ENCODE results near the gene PRSS36.

DNA sequence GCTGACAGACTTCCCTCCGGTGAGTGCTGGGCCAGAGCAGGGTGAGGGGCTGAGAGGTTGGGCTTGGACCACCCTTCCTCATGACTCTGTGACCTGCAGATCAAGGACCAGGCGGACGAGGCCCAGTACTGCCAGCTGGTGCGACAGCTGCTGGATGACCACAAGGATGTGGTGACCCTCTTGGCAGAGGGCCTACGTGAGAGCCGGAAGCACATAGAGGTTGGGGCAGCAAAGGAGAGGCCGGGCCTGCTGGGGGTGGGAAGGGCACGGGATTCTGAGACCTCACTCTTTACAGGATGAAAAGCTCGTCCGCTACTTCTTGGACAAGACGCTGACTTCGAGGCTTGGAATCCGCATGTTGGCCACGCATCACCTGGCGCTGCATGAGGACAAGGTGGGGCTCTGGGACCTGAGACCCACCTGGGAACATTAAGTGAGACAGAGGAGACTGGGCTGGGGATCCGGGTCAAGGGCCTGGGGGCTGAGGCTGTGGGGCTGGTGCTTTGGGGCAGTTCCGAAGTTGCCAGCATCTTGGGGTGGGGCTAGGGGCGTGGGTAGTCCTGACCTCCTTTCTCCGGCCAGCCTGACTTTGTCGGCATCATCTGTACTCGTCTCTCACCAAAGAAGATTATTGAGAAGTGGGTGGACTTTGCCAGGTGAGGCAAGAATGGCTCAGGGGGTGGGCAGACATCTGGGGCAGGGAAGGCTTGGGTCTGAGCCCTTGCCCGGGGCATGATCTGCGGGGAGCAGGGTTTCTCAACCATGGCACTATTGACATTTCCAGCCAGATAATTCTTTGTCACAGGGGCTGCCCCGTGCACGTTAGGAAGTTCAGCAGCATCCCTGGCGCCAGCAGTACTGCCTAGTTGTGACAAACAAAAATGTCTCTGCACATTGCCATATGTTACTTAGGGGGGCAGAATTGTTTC is 39.5 kb downstream of the PRSS36 start:
- TF ChIP-seq EP300 (IDR thresholded peaks at IDR 0.05) (no peak), POLR2AphosphoS5 (IDR thresholded peaks at IDR 0.05) (no peak)

All from sigmoid colon (tissue), 4 donors.